Lung microvascular endothelial cell (primary cell): ENCODE results near the gene KAT6B. TPM values are rescaled to one million over a fixed set of nuclear protein-coding genes. Genes with fewer than 3 reads are reported as not detected.

Experiments used
- DNase-seq, 2 donors: peaks; one replicate each; pipeline versions ENCODE4 v3.0.0 to v3.0.0-alpha.2; 2010; ENCODE audit warnings: low read depth in 2 of 2
- total RNA-seq: library from RNA; depleted of rRNA; stranded (reverse); fragments of >200 nt; gene quantifications from 2 replicates; pipeline ENCODE4 v1.2.1, GENCODE V29; 2014

Gene KAT6B
- total RNA-seq, 1 donor from 2014 or later = 20.0 TPM

DNA sequence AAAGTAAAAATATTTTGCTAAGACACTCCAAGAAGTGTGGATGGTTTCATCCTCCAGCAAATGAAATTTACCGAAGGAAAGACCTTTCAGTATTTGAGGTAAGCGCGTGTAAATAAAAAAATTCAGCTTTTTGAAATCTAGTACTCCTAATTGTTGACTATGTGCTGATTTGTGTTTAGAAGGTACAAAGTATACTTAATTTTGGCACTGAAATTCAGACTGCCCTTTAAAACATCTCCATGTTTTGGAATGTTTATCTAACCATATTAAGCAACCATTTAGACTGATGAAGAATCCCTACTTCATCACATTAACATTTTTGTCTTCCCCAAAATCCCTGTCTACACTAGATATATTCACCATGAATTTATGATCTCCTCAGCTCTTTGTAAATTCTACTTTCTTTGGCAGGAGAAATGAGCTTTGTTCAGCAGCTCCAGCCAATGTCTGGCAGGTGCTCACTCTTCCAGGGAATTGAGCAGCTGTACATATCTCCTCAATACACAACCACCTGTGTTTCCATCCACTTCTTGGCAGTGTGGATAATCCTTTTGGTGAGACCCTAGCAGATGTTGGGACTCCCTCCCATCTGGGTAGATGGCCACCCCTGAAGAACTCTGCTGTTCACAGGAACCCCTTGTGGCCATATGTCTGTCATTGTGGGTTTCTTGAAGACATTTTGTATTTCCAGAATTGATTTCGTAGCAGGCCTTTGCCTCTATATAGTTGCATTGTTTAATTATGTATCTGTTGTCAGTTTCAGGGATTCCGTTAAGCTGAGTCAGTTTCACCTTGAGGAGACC is 155.6 kb downstream of the KAT6B start:
- no peak for DNase-seq

DNA sequence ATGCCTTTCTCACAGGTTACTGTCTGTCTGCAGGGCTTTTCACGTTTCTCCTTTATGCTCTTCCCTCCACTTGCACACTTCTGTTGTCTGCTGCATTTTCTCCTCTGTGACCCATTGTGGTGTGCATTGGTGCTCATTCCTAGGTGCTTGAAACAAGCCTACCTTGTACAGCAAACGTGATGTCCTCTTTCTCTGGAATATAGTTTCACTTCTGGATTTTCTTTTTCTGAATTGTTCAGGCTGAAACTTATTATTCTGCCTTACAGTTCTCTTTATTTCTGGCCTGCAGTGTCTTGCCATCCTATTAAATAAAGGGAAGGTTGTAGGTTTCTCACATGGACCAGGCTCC is 156.2 kb downstream of the KAT6B start:
- DNase-seq = no peak

DNA sequence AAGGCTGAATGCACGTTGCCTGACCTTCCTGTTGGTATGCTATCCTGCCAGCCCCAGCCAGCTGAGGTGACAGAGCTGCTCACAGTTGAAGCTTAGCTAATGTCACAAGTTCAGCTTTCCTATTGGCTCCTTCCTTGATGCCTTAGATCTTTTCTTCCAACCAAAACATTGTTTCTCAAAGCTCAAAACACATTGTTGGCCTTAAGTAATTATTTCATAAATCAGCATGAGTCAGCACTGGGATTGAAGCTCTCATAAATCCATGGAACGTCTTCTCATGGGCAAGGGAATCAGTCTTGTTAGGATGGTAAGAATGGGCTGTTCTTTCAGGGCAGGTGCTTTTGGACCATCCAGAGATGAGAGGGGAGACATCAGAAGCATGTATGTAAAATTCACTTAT is 157.0 kb downstream of the KAT6B start:
- DNase-seq = no peak

DNA sequence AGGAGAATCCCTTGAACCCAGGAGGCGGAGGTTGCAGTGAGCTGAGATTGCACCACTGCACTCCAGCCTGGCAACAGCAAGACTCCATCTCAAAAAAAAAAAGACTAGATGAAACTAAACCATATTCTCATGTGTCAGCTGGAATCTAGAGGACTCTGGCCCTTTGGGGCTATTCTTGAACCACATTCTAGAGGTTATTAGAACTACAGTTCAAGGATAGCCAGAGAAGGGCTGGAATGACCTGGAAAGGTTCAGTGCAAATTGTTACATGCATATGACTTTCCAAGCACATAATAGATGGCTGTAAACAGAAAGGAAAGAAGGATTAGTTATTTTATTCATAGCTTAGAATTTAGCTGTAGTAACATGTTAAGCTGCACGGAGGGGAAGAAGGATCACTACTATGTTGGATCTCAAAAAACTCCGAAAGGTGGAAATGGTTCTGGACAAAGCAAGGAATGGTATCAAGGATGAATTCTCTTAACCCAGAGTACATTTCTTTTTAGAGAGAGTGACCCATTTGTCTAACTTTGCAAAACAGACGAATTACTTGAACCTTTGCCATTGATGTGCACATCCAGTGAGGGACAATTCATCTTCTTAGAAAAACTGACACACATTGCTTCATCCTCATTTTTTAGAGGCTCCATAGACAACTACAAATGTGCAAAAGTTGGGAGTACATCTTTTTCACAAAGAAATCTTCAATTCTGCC is 161.1 kb downstream of the KAT6B start:
- no peak for DNase-seq

DNA sequence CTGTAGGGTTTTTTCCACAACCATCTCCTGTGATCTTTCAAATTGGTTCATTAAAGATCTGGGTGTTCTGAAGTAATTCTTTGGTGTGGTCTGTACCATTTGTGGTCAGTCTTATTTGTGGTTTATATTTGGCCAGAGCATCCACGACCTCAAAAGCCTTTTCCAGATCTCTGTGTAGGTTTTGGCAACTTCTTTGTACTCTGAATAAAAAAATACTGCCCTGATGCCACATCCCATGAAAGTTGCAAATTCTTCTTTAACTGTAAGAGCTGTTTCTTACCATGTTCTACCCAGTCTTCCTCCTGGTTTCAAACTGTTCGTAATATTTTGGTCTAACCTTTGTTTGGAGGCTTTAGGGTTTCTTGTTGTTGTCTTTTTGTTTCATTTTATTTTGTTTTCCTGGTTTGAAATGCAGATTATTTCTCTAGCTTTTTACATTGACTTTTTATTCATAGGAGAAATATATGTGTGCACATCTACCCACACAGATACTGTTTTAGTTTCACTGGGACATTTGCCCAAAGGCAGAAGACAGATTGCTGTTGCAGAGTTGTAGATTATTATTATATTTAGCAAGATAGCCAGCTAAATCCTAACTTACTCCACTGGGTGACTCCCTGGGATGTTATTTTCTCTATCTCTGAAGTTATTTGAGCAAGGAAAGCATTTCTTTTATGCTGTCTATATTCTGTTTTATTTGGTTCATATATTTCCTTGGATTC is 161.8 kb downstream of the KAT6B start:
- no peak for DNase-seq

DNA sequence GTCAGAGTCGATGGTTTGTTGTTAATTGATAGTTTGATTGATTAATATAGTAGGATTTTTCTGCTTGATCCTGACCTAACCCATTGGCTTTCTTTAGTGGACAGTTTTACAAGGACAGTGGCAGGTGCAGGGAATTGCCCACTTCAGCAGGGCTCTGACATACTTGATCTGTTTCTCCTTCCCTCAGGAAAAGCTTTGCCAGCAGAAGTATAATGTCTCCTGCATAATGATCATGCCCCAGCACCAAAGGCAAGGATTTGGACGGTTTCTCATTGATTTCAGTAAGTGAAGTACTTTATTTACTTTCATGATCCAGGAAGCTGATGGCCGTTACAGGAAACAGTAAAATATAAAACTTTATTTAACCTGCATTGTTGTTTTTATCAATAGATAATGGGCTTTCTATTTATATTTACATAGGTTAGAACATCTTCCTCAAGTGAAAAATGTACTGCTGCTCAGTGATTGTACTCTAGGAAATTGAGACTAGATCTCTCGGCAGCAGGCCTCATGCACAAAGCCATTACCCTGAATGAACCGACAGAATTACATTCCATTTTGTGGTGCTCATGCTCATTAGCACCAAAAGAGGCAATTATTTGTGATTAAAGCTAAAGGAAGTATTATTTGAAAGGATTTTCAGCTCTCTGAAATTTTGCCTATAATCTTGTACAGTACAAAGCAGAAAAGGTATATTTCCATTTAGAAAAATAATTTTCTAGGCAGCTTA is 162.6 kb downstream of the KAT6B start:
- DNase-seq = peak in 1 of 2 donors; percentile 11

DNA sequence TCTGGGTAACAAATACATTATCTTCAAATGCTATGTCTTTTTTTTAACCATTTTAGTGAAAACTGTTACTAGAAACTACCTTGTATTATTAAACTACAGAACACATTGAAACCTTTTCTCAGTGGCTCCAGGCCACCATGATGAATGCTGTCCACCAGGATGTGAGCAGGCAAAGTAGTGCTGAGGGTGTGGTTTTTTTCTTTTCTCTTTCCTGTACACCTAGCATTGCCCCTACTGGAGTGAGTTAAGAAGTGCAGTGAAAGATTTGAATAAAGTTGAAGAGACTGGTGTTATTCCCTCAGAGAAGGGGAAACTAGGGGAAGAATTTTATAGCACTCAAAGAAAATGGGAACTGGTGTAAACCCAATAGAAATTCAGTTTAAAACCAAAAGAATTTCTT is 165.0 kb downstream of the KAT6B start:
- peak in 1 of 2 donors; percentile 9 for DNase-seq

DNA sequence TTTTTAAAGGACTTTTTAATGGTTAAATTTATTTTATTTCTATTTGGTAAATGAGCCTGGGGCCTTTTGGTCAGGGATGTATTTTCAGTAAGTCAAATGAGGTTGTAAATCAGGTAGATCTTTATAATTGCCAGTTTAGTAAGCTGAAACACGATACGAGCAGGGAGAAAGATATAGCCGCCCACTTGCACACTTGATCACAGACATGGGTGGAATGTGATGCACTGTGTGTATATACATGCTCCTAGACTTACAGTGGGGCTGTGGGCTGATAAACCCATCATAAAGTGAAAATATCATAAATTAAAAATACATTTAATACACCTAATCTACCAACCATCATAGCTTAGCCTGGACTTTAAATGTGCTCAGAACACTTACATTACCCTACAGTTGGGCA is 165.7 kb downstream of the KAT6B start:
- no peak for DNase-seq

DNA sequence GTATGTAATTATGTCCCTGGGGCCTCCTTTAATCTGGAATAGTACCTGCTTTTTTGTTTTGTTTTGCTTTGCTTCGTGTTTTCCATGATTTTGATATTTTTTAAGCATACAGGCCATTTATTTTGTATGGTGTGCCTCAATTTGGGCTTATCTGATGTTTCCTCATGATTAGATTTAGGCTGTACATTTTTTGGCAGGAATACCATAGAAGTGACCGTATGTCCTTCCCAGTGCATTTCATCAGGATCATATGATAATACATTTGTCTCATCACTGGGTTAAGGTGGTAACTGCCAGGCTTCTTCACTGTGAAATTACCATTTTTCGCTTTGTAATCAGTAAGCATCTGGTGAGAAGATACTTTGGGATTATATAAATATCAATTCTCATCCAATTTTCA is 167.2 kb downstream of the KAT6B start:
- no peak for DNase-seq

DNA sequence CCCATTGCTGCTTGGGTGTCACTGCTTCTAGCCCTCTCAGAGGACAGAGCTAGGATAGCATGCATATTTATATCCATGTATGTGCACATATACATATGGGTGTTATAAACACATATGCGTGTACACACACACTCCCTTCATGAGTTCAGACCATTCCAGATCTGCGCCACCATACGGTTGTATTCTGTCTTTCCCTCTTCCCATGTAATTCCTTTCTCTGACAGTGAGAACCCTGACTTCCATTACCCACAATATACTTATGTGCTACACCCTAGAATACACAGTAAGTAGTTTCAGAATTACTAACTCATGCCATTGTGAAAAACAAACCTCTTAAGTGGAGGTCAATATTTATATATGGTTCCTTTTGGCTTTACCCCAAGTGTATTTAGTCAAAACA is 168.5 kb downstream of the KAT6B start:
- DNase-seq = no peak

DNA sequence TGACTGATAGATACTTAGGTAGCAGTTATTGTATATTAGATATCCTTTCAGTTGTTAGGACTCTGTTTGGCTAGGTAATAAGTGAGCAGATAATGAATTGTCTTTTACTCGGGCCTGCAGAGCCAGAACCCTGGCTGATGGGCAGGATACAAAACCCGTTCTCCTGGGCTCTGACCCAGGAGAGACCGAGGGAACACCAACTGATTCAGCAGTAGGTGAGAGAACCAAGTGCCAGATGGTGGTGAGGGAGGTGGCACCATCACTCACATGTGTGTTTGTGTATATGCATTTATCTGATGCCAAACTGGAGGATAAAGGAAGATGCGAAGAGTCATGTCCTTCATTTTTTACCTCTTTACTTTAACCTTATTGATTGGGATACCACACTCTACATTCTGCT is 169.4 kb downstream of the KAT6B start:
- DNase-seq = no peak

DNA sequence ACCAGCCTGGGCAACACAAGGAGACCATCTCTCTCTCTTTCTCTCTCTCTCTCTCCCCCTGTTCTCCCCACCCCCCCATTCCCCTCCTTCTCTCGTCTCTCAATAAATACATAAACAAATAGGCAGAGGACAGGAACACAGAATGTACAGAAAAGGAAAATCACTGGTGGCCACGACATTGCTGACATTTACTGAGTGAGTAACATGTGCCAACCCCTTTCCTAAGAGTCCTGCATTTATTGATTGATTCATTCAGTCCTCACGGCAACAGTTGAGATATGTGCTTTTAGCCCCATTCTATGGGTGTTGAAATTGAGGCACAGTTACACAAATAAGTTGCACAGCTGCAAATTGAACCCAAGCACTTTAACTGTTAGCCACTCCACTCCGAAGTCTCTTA is 170.8 kb downstream of the KAT6B start:
- DNase-seq = no peak

DNA sequence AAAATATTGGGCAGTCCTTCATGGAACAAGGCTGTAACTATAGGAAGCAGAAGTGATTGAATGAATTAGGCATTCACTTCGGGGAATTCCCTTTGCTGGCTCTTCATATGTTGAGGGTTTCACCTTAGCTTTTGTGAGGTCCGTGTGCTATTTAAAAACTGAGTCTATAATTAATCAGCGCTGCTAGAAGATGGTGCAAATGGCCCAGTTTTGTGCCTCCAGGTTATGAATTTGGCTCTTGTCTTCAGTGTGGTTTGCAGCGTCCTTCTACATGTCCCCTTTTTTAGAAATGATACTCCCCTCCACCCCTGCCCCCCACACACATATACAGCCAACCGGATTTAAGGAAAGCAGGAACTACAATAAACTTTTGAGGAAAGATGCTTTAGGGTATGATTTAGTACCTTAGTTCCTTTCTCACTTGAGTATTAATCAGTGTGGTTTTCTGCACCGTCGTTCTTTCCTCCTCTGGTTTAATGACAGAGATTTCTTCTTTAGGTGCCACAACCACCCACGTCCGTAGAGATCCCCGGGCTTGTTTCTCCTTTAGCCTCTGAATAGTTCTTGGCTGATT is 174.4 kb downstream of the KAT6B start:
- no peak for DNase-seq

DNA sequence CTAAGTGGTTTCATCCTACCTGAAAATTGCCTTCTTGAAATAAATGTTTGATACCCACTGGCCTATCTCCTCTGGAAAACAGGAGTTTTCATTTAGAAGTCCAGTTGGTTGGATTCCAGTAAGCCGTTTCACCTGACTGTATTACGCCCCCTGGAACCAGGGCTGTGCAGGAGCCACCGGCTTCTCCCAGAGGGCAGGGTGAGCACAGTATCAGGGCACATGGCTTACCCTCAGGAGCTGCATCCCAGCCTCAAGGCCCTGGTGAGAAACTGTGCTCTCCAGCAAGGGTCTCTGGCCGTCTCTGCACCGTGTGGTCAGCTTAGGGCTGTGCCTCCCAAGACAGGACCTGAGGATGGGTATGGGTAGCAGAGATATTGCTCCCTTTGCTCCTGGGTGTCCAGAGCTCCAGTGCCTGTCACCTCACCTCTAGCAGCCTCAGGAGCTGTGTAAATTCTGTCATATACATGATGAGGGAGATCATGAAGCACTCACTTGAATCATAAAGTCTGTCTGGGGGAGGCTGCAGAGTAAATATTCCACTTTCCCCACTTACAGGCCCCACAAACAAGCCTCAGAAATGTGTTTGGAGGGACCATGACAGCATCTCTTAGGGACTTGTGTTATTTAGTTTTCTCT is 175.4 kb downstream of the KAT6B start:
- DNase-seq = no peak

DNA sequence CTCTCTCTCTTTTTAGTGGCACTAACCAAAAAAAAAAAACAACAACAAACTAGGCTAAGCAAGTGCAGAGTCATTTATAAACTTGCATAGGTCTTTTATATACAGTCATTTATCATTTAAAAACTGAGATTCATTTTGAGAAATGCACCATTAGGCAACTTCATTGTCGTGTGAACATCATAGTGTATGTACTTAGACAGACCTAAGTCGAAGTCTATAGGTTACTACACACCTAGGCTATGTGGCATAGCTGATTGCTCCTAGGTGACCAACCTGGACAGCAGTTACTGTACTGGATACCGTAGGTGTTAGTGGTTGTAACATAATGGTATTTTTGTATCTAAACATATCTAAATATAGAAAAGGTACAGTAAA is 175.9 kb downstream of the KAT6B start:
- no peak for DNase-seq

DNA sequence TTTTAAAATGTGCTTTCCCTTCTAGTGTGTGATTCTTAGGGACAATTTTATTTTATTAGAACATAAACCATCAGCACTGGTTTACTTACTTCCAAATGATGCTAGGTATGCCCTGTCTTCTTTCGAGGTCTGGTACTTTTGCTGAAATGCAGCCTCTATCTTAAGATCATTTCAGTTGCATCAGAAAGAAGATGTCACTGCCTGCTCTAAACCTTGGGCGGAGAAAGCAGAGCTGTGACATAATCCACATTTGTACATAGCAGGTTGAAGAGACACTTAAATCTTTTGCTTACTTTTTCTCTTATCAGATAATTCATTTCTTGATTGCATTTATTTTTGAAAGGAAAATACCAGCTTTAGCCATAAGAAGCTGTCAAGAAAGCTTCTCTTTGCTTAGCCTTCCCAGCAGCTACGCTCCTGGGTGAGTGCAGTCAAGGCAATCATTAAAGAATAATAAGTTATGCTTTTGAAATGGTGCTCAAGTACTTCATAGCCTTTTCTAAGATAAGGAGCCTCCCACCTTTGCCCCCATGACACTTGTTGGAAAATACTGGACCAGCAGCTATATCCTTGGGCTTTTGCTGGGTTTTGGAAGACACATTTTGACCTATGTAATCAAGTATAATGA is 176.7 kb downstream of the KAT6B start:
- DNase-seq = no peak

DNA sequence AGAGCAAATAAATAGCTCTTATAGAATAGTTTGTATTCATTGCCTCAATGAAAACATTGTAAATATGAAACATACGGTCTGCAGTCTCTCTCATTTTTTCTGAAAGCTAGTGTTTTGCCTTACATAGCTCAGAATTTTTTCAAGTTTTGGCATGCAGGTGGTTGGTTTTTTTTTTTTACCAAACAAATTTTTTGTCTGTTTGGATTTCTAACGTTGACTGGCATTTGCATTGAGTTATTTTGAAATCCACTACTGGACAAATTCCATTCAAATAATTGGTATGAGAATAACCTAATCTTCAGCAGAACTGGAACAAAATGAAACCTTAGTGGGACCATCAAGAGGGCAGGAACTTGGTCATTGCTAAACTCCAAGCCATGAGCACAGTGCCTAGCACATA is 177.5 kb downstream of the KAT6B start:
- no peak for DNase-seq

DNA sequence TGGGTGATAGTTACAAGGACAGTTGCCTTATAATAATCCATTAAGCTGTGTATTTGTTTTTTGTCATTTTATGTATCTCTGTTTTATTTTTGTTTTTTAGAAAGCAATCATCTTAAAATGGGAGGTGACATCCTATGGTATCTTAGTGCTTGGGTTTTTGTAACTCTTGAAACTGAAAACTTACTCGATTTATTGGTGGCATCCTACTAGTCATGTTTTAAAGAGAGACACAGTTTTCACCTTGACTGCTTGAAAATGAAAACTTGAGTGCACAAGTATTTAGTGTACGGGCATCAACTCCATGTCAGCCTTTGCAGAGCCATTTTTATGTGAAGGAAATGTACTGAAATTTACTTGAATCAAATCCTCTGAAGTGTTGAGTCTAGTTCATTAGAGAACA is 181.2 kb downstream of the KAT6B start:
- DNase-seq = no peak

DNA sequence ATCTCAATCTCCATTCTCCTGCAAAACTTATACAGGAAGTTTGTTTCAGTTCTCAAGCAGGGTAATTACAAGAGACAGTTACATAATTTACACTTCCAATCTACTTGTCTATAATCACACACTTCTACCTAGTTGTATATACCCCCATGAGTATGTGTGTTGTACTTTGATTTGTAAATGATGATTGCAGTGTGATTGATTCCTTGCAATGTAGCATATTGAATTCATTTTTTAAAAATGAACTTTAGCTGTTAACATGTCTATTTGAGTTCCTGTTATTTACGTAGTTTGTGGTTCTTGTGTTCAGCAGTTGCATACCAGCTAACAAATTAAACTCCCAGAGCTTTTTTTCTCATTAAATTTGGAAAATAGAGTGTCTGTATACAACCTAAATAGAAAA is 182.6 kb downstream of the KAT6B start:
- no peak for DNase-seq

DNA sequence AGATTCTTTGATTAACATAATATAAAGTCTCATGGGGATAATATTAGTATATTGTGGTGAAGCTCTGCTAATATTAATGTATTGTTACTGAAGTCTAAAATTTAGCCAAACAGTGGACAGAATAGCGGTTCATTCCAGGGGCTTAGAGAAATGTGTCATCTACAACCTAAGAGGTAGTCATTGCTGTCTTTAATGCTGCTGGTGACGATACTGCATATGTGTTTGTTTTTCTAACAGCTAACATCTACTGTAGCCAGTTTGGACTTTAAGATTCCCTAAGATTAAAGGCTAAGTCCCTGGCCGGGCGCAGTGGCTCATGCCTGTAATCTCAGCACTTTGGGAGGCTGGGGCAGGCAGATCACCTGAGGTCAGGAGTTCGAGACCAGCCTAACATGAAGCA is 183.0 kb downstream of the KAT6B start:
- no peak for DNase-seq

DNA sequence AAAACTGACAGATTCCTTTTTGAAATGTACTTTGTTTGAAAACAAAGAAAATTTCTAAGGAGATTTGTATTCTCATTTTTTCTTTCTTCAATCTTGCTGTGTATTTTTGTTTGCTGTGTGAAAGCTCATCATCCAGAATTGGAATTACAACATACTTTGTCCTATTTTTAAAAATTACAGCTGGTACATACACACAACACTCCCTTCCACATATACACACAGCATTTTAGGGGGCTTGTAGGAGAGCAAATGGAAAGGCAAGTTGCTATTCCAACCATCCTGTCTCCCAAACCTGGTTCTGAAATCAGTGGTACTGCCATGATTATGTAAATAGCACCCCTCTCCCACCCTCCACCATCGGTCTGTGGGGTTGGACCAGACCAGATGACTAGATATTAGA is 184.0 kb downstream of the KAT6B start:
- no peak for DNase-seq
